ENCODE data around the gene CADPS2.
A peak's percentile ranks its signal among the peaks of the same experiment; 100 is the strongest.

The CADPS2 gene

DNA sequence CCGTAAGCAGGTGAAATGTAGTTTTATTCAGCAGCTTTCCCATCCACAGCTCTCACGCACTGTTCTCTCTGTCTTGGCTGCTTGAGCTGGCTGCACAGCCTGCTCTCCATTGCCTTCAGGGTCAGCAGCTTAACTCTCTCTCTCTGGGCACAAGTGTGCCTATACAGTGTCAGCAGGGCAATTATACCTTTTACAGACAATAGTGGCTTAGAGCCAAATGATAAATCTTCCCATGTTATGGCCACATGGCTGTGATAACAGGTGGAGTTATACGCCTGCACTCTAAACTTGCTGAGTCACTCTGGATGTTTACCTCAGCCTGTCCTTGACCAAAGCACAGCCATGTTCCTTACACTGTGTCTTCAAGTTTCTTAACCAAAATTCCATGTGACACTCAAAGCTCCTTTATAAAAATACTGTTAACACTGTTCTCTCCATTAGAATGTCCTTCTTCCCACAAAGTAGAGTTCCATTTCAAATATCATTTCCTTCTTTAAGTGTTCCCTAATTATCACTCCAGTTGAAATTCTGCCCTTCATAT, 193.4 kb downstream of the CADPS2 start:
- Mint-ChIP-seq H3K27ac (no peak overlapping the region), H3K4me1 (peaks cover 28% of the 10 kb centered on the region), H3K27me3 (ENCODE audit: low read depth) (peaks cover 4% of the 10 kb centered on the region), H3K36me3 (ENCODE audit: low read depth) (no peaks in the 10 kb centered on the region), H3K9me3 (no peaks in the 10 kb centered on the region), H3K4me3 (no peak overlapping the region)
- TF ChIP-seq, protein P1, sequence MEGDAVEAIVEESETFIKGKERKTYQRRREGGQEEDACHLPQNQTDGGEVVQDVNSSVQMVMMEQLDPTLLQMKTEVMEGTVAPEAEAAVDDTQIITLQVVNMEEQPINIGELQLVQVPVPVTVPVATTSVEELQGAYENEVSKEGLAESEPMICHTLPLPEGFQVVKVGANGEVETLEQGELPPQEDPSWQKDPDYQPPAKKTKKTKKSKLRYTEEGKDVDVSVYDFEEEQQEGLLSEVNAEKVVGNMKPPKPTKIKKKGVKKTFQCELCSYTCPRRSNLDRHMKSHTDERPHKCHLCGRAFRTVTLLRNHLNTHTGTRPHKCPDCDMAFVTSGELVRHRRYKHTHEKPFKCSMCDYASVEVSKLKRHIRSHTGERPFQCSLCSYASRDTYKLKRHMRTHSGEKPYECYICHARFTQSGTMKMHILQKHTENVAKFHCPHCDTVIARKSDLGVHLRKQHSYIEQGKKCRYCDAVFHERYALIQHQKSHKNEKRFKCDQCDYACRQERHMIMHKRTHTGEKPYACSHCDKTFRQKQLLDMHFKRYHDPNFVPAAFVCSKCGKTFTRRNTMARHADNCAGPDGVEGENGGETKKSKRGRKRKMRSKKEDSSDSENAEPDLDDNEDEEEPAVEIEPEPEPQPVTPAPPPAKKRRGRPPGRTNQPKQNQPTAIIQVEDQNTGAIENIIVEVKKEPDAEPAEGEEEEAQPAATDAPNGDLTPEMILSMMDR (IDR thresholded peaks at IDR 0.05; ENCODE audit: unreplicated experiment in 3 of 3), result no peak

DNA sequence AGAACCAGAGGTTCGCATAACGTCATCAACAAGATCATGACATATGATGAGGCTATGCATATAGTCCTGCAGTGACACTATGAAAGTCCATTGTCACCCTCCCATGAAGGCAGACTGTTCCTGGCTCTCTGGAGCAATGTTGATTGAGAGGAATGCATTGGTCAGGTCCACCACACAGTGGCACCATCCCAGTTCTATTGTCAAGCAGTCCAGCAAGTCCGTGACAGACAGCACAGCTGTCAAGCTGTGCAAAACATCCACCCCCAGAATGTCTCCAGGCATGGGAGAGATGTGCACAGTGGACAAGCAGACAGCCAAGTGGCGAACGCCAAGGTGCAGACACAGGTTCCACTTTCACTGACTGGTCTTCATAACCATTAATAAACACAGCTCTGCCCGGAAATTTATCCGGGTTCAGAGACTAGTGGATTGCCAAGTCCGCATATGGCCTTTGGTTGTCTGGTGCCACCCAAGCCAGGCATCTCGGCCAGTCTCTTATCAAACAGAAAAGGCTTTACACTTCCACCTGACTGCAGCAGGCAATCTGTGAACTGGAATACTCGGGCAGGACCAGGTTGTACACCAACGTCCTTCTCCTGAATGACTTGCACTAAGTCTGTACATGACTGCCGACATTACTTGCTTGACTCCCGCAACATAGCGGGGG, 194.6 kb downstream of the CADPS2 start:
- Mint-ChIP-seq H3K36me3 (ENCODE audit: low read depth) (no peaks in the 10 kb centered on the region), H3K4me1 (peaks cover 37% of the 10 kb centered on the region), H3K27ac (no peak overlapping the region), H3K27me3 (ENCODE audit: low read depth) (peaks cover 8% of the 10 kb centered on the region), H3K9me3 (no peaks in the 10 kb centered on the region), H3K4me3 (no peak overlapping the region)
- TF ChIP-seq, protein P1 (IDR thresholded peaks at IDR 0.05; ENCODE audit: unreplicated experiment in 3 of 3), result no peak

- Mint-ChIP-seq H3K9me3 (no peaks in the 10 kb centered on the region), H3K4me1 (peaks cover 26% of the 10 kb centered on the region), H3K4me3 (no peak overlapping the region), H3K27me3 (ENCODE audit: low read depth) (peaks cover 11% of the 10 kb centered on the region), H3K27ac (no peak overlapping the region), H3K36me3 (ENCODE audit: low read depth) (no peaks in the 10 kb centered on the region)
- TF ChIP-seq, protein P1 (IDR thresholded peaks at IDR 0.05; ENCODE audit: unreplicated experiment in 3 of 3), result no peak
Observed at GRCh38 chr7:122689346-122690109, 196.7 kb downstream of the CADPS2 start.

DNA sequence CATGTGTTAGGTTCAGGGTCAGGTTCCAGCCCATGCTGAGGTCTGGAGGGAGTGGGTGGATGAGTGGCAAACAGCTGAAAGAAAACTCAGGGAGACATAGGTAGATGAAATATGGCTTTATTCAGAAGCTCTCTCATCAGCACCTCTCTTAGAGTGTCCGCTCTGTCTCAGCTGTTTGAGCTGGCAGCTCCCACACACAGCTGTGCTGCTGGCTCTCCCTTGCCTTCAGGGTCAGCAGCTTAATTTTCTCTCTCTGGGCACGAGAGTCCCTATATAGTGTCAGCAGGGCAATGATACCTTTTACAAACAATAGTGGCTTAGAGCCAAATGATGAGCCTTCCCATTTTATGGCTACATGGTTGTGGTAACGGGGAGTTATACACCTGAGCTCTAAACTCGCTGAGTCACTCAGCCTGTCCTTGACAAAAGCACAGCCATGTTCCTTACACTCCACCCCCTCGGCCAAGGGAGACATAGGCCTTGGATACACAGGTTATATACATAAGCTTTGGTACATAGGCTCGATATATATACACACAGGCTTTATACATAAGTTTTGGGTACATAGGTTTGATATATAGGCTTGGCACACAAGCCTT, 197.8 kb downstream of the CADPS2 start:
- H3K4me1 Mint-ChIP-seq, result peaks cover 19% of the 10 kb centered on the region
- H3K36me3 Mint-ChIP-seq (ENCODE audit: low read depth), result no peaks in the 10 kb centered on the region
- H3K4me3 Mint-ChIP-seq, result peak overlapping the region in 1 of 3 experiments; percentile 12
- H3K27ac Mint-ChIP-seq, result peak overlapping the region; percentile 57 to 88 (median 82)
- H3K27me3 Mint-ChIP-seq (ENCODE audit: low read depth), result peaks cover 11% of the 10 kb centered on the region
- TF ChIP-seq, protein P1 (IDR thresholded peaks at IDR 0.05; ENCODE audit: unreplicated experiment in 3 of 3), result no peak
- H3K9me3 Mint-ChIP-seq, result no peaks in the 10 kb centered on the region

DNA sequence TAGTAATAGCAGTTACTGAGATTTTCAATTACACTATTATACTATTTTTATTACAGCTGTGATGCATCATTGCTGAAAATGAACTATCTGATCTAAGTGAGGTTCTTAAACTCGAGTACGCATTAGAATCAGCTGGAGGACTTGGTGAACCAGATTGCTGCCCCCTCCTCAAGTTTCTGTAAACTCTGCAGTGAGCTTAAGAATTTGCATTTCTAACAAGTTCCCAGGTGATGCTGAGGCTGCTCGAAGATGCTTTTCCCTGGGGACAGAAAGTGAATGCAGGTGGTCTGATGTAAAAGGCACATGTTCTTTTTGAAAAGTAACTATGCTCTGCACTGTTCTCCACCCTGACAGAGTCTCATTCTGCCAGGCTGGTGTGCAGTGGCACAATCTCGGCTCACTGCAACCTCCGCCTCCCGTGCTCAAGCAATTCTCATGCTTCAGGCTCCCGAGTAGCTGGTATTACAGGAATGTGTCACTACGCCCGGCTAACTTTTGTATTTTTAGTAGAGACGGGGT, 199.8 kb downstream of the CADPS2 start:
- Mint-ChIP-seq H3K27ac (peak overlapping the region in 1 of 3 experiments; percentile 25), H3K36me3 (ENCODE audit: low read depth) (no peaks in the 10 kb centered on the region), H3K4me3 (no peak overlapping the region), H3K4me1 (peaks cover 19% of the 10 kb centered on the region), H3K27me3 (ENCODE audit: low read depth) (peaks cover 11% of the 10 kb centered on the region), H3K9me3 (no peaks in the 10 kb centered on the region)
- TF ChIP-seq, protein P1 (IDR thresholded peaks at IDR 0.05; ENCODE audit: unreplicated experiment in 3 of 3), result no peak

Data from nephron (organoid).